Measurements from ENCODE around the gene DOLPP1. TPM values are rescaled to one million over a fixed set of nuclear protein-coding genes. Genes with fewer than 3 reads are reported as not detected.

DOLPP1 gene
- total RNA-seq, 1 donor from 2014 or later, result 9.5 TPM

DNA sequence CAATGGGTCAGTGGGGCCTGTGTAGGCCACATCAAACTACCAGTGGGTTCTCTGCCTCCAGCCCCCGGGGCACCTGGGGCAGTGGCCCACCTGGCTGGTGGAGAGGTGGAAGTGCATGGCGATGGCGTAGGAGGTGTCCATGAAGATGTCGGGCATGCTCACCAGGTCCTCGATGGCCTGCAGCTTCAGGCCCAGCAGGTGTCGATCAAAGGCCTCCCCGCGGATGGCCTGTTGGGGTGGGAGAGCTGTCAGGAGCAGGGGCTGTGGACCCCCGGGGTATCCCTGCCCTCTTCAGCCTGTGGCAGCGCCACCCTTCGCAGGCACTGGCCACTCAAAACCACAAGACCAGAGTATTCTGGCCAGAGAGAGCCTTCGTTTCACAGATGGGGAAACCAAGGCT lies 15.0 kb downstream of the DOLPP1 start:
- H3K4me1 ChIP-seq, result no peaks in the 10 kb centered on the region
- no peak for ATAC-seq
- no peak overlapping the region for H3K4me3 ChIP-seq
- H3K9me3 ChIP-seq, result no peaks in the 10 kb centered on the region
- TF ChIP-seq CTCF (IDR thresholded peaks at IDR 0.05), result no peak
- no peak overlapping the region for H3K27ac ChIP-seq
- H3K27me3 ChIP-seq (ENCODE audit: low read depth), result no peaks in the 10 kb centered on the region
- H3K36me3 ChIP-seq, result peaks cover 36% of the 10 kb centered on the region
- intact Hi-C loops (cut with DNase I), result no loop called here
- no peak for DNase-seq

GRCh38 chr9:129097671-129098306 lies 16.9 kb downstream of the DOLPP1 start:
- intact Hi-C loops (cut with DNase I), result no loop called here
- DNase-seq, result no peak
- no peak for TF ChIP-seq CTCF (IDR thresholded peaks at IDR 0.05)
- no peaks in the 10 kb centered on the region for H3K27me3 ChIP-seq (ENCODE audit: low read depth)
- no peak overlapping the region for H3K27ac ChIP-seq
- ATAC-seq, result no peak
- H3K9me3 ChIP-seq, result no peaks in the 10 kb centered on the region
- H3K36me3 ChIP-seq, result peaks cover 45% of the 10 kb centered on the region
- no peaks in the 10 kb centered on the region for H3K4me1 ChIP-seq
- H3K4me3 ChIP-seq, result no peak overlapping the region

GRCh38 chr9:129098328-129098727 lies 17.4 kb downstream of the DOLPP1 start:
- H3K36me3 ChIP-seq, result peaks cover 45% of the 10 kb centered on the region
- DNase-seq (no peak), ATAC-seq (no peak)
- no peak overlapping the region for H3K27ac ChIP-seq
- intact Hi-C loops (cut with DNase I), result no loop called here
- TF ChIP-seq CTCF (IDR thresholded peaks at IDR 0.05), result no peak
- H3K4me3 ChIP-seq, result no peak overlapping the region
- H3K27me3 ChIP-seq (ENCODE audit: low read depth), result no peaks in the 10 kb centered on the region
- H3K4me1 ChIP-seq, result no peaks in the 10 kb centered on the region
- no peaks in the 10 kb centered on the region for H3K9me3 ChIP-seq

- Histone ChIP-seq H3K4me1 (no peaks in the 10 kb centered on the region), H3K4me3 (no peak overlapping the region), H3K36me3 (peaks cover 35% of the 10 kb centered on the region), H3K27ac (no peak overlapping the region), H3K9me3 (no peaks in the 10 kb centered on the region), H3K27me3 (ENCODE audit: low read depth) (no peaks in the 10 kb centered on the region)
- TF ChIP-seq CTCF (IDR thresholded peaks at IDR 0.05), result no peak
- intact Hi-C loops (cut with DNase I), result no loop called here
- no peak for ATAC-seq
- DNase-seq, result no peak
These were observed 19.7 kb downstream of the DOLPP1 start for GRCh38 chr9:129100383-129101169.

DNA sequence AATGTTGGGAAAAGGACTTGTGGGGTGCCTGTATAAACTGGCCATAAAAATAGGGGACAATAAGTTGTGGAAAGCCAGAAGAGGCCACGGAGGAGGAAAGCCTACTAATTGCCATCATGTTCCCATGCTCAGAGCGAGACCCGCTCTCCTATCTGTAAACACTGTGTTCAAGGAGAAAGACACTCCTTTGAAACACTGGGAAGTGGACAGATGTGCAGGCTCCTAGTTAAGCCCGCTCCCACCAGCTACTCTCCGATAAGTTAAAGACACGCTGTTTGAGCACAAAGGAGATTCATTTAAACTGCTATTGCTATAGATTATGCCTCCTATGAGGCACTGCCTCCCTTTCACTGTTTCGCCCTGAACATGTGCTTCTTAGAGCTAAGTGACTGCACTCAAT lies 20.4 kb downstream of the DOLPP1 start:
- no peak for ATAC-seq
- Histone ChIP-seq H3K4me1 (no peaks in the 10 kb centered on the region), H3K27me3 (ENCODE audit: low read depth) (no peaks in the 10 kb centered on the region), H3K36me3 (peaks cover 28% of the 10 kb centered on the region), H3K27ac (no peak overlapping the region), H3K4me3 (no peak overlapping the region), H3K9me3 (no peaks in the 10 kb centered on the region)
- no peak for DNase-seq
- TF ChIP-seq CTCF (IDR thresholded peaks at IDR 0.05), result no peak
- intact Hi-C loops (cut with DNase I), result no loop called here
